ENCODE measurements around the gene ANGPT4. TPM values are rescaled to one million over a fixed set of nuclear protein-coding genes. Genes with fewer than 3 reads are reported as not detected.

The ANGPT4 gene
- total and polyA plus RNA-seq, 2 of the 13 experiments (the other 11 are each of a cell fraction or from before 2014, with no cell fraction given), result not detected

- ATAC-seq, result no peak
Measured at GRCh38 chr20:955111-955510, 39.0 kb upstream of the ANGPT4 start.

More at GRCh38 chr20:955111-955510, 39.0 kb upstream of the ANGPT4 start:
- H3K36me3 ChIP-seq (replicated peaks in 1 of 2; ENCODE audit: control insufficient read depth in 1 of 2, insufficient read depth in 2 of 2, low read length in 2 of 2), result no peaks in the 10 kb centered on the region
- no peak for TF ChIP-seq ZBTB20 (CRISPR knock-in tag; IDR thresholded peaks at IDR 0.05; ENCODE audit: borderline replicate concordance, low read depth)
- no peak for TF ChIP-seq KLF13 (CRISPR knock-in tag; IDR thresholded peaks at IDR 0.05)
- no peak for TF ChIP-seq ZNF841 (CRISPR knock-in tag; IDR thresholded peaks at IDR 0.05; ENCODE audit: borderline replicate concordance)
- no peak for TF ChIP-seq TSC22D2 (CRISPR knock-in tag; IDR thresholded peaks at IDR 0.05; ENCODE audit: borderline replicate concordance)
- TF ChIP-seq, protein P1, sequence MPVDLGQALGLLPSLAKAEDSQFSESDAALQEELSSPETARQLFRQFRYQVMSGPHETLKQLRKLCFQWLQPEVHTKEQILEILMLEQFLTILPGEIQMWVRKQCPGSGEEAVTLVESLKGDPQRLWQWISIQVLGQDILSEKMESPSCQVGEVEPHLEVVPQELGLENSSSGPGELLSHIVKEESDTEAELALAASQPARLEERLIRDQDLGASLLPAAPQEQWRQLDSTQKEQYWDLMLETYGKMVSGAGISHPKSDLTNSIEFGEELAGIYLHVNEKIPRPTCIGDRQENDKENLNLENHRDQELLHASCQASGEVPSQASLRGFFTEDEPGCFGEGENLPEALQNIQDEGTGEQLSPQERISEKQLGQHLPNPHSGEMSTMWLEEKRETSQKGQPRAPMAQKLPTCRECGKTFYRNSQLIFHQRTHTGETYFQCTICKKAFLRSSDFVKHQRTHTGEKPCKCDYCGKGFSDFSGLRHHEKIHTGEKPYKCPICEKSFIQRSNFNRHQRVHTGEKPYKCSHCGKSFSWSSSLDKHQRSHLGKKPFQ (CRISPR knock-in tag; IDR thresholded peaks at IDR 0.05; ENCODE audit: insufficient replicate concordance), result no peak
- no peak for TF ChIP-seq ZBTB33 (CRISPR knock-in tag; IDR thresholded peaks at IDR 0.05)
- no peak for TF ChIP-seq ZNF446 (CRISPR knock-in tag; IDR thresholded peaks at IDR 0.05)
- TF ChIP-seq BCL6 (CRISPR knock-in tag; IDR thresholded peaks at IDR 0.05), result no peak
- no peak for TF ChIP-seq NFKB2 (CRISPR knock-in tag; IDR thresholded peaks at IDR 0.05; ENCODE audit: borderline replicate concordance)
- TF ChIP-seq WIZ (CRISPR knock-in tag; IDR thresholded peaks at IDR 0.05), result no peak
- no peak overlapping the region for H2AFZ ChIP-seq (ENCODE audit: low read length)
- DNase-seq (ENCODE audit: low spot score) (no peak), FAIRE-seq (no peak)
- 14% methylated on average over 3 of the region's 3 CpGs for WGBS (ENCODE audit: low lambda C conversion rate)
- no peak overlapping the region for H3K4me3 ChIP-seq (replicated peaks in 1 of 3; ENCODE audit: insufficient read depth in 1 of 3, low read depth in 2 of 3, low read length in 3 of 3)
- ChIA-PET CTCF (ENCODE audit: low intra/inter-chr PET ratio, low total read pairs) (interaction anchor here (6.5 kb wide), 1 partner anchor 138 kb away, joined by 185 read pairs; no protein-coding TSS in a partner anchor), POLR2A (no interaction called here)
- no peak overlapping the region for H3K9ac ChIP-seq (ENCODE audit: insufficient read depth, low read depth, low read length)
- H3K4me1 ChIP-seq (ENCODE audit: insufficient read depth, low read length), result no peaks in the 10 kb centered on the region
- peaks cover 12 to 29% of the 10 kb centered on the region in 2 experiments; a peak in 4 of 5 replicates for H3K27me3 ChIP-seq (ENCODE audit: control insufficient read depth in 1 of 2, insufficient read depth in 2 of 2, low read length in 2 of 2)
- no peaks in the 10 kb centered on the region for H3K79me2 ChIP-seq (ENCODE audit: insufficient read depth, low read length)
- intact Hi-C loops (cut with micrococcal nuclease; ENCODE audit: unreplicated experiment) (no loop called here), in situ Hi-C loops (cut with HindIII; ENCODE audit: extremely low pct_ligation_motif_present, low pct_unique_long_range_greater_than_20kb) (loop anchor here (5.0 to 10.0 kb wide), 2 partner anchors 138 to 230 kb away; partner anchors contain the start of gene TMEM74B)
- no peaks in the 10 kb centered on the region for H3K9me3 ChIP-seq (ENCODE audit: low read length)
- no peak overlapping the region for H3K27ac ChIP-seq (ENCODE audit: extremely low read length, insufficient read depth, low read length)
- no TSS peak for BruUV-seq (replicated peaks)
- H3K4me2 ChIP-seq (ENCODE audit: low read depth, low read length), result no peak overlapping the region
- H4K20me1 ChIP-seq (ENCODE audit: insufficient read depth, low read length), result no peaks in the 10 kb centered on the region
